ENCODE measurements around the gene TTYH1.

- TF ChIP-seq CTCF (IDR thresholded peaks at IDR 0.05): no peak
- TF ChIP-seq, protein P1, sequence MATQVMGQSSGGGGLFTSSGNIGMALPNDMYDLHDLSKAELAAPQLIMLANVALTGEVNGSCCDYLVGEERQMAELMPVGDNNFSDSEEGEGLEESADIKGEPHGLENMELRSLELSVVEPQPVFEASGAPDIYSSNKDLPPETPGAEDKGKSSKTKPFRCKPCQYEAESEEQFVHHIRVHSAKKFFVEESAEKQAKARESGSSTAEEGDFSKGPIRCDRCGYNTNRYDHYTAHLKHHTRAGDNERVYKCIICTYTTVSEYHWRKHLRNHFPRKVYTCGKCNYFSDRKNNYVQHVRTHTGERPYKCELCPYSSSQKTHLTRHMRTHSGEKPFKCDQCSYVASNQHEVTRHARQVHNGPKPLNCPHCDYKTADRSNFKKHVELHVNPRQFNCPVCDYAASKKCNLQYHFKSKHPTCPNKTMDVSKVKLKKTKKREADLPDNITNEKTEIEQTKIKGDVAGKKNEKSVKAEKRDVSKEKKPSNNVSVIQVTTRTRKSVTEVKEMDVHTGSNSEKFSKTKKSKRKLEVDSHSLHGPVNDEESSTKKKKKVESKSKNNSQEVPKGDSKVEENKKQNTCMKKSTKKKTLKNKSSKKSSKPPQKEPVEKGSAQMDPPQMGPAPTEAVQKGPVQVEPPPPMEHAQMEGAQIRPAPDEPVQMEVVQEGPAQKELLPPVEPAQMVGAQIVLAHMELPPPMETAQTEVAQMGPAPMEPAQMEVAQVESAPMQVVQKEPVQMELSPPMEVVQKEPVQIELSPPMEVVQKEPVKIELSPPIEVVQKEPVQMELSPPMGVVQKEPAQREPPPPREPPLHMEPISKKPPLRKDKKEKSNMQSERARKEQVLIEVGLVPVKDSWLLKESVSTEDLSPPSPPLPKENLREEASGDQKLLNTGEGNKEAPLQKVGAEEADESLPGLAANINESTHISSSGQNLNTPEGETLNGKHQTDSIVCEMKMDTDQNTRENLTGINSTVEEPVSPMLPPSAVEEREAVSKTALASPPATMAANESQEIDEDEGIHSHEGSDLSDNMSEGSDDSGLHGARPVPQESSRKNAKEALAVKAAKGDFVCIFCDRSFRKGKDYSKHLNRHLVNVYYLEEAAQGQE (IDR thresholded peaks at IDR 0.05; ENCODE audit: insufficient read depth in 1 of 2, low read depth in 2 of 2, low read length in 1 of 2): no peak
- TF ChIP-seq TCF7L2 (IDR thresholded peaks at IDR 0.05; ENCODE audit: low read depth, low read length): no peak
- TF ChIP-seq POLR2AphosphoS5 (IDR thresholded peaks at IDR 0.05; ENCODE audit: low read depth, low read length): no peak
Measured at GRCh38 chr19:54452626-54453025, 37.4 kb downstream of the TTYH1 start.
